Thymus (tissue), 11 donors: ENCODE results near the gene NT5DC4. TPM values are rescaled to one million over a fixed set of nuclear protein-coding genes. Genes with fewer than 3 reads are reported as not detected.
"Not testable (repeated sequence)": the region's sequence is repeated elsewhere in the genome, so short reads cannot be mapped to it uniquely, and the experiment has no call there.

ENCODE experiments used
- DNase-seq, 9 donors: peaks; one replicate each; pipeline ENCODE4 v3.0.0-alpha.2; 2013; ENCODE audit warnings: low spot score in 9 of 9, low read depth in 6 of 9, missing footprints in 1 of 9
- H3K27ac ChIP-seq, 2 donors: one replicate each; pipeline ENCODE4 v1.5.1; 2013; ENCODE audit warnings: control low read depth in 1 of 2, low read depth in 1 of 2, low read length in 1 of 2, mild to moderate bottlenecking in 1 of 2, moderate library complexity in 1 of 2
- H3K27me3 ChIP-seq, 2 donors: one replicate each; pipeline ENCODE4 v1.5.1; 2013; ENCODE audit warnings: low read length in 1 of 2; ENCODE audit not compliant: control insufficient read depth in 2 of 2, insufficient read depth in 1 of 2
- H3K36me3 ChIP-seq, 2 donors: one replicate each; pipeline ENCODE4 v1.5.1; 2013; ENCODE audit warnings: low read length in 1 of 2, mild to moderate bottlenecking in 1 of 2, moderate library complexity in 1 of 2; ENCODE audit not compliant: control insufficient read depth in 2 of 2, insufficient read depth in 2 of 2
- H3K4me1 ChIP-seq, 2 donors: one replicate each; pipeline ENCODE4 v1.5.1; 2013; ENCODE audit warnings: low read length in 2 of 2; ENCODE audit not compliant: control insufficient read depth in 2 of 2, insufficient read depth in 2 of 2
- H3K4me3 ChIP-seq, 2 donors: one replicate each; pipeline ENCODE4 v1.5.1; 2013; ENCODE audit warnings: low read length in 2 of 2, control low read depth in 1 of 2, mild to moderate bottlenecking in 1 of 2
- H3K9me3 ChIP-seq, 2 donors: one replicate each; pipeline ENCODE4 v1.5.1; 2013; ENCODE audit warnings: low read length in 1 of 2, mild to moderate bottlenecking in 1 of 2; ENCODE audit not compliant: control insufficient read depth in 2 of 2, insufficient read depth in 1 of 2
- WGBS: extraction: QIAGEN DNeasy Blood & Tissue Kit; methylation state at CpG from one replicate; pipeline ENCODE4 v1.1.7; 2013; 5-methylcytosine and 5-hydroxymethylcytosine counted together
- polyA plus RNA-seq: library from polyadenylated mRNA; stranded (reverse); fragments of 200-250 nt; gene quantifications from one replicate; pipeline ENCODE4 v1.2.3, GENCODE V29; 2013
- total RNA-seq: library from RNA; stranded (reverse); fragments of 120-200 nt; gene quantifications from one replicate; pipeline ENCODE4 v1.2.4, GENCODE V29; 2013
- donor health status: healthy.

Gene NT5DC4
- total and polyA plus RNA-seq, 2 donors: 0.25 to 0.85 TPM

GRCh38 chr2:112716094-112716493 lies 4.7 kb upstream of the NT5DC4 start:
- not testable (repeated sequence) for H3K36me3 ChIP-seq, H3K4me3 ChIP-seq, DNase-seq, H3K27ac ChIP-seq, H3K9me3 ChIP-seq, H3K27me3 ChIP-seq, H3K4me1 ChIP-seq
- WGBS: 100% methylated on average over 1 of the region's 1 CpG

DNA sequence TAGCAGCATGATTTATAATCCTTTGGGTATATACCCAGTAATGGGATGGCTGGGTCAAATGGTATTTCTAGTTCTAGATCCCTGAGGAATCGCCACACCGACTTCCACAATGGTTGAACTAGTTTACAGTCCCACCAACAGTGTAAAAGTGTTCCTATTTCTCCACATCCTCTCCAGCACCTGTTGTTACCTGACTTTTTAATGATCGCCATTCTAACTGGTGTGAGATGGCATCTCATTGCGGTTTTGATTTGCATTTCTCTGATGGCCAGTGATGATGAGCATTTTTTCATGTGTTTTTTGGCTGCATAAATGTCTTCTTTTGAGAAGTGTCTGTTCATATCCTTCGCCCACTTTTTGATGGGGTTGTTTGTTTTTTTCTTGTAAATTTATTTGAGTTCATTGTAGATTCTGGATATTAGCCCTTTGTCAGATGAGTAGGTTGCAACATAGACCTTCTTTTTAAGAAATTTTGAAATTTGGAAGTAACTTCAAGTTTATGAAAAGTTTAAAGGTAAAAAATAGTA lies 3.9 kb upstream of the NT5DC4 start:
- H3K9me3 ChIP-seq, H3K36me3 ChIP-seq, H3K27ac ChIP-seq, H3K4me3 ChIP-seq, H3K27me3 ChIP-seq, DNase-seq, H3K4me1 ChIP-seq: not testable (repeated sequence)
- 94% methylated on average over 2 of the region's 5 CpGs for WGBS

DNA sequence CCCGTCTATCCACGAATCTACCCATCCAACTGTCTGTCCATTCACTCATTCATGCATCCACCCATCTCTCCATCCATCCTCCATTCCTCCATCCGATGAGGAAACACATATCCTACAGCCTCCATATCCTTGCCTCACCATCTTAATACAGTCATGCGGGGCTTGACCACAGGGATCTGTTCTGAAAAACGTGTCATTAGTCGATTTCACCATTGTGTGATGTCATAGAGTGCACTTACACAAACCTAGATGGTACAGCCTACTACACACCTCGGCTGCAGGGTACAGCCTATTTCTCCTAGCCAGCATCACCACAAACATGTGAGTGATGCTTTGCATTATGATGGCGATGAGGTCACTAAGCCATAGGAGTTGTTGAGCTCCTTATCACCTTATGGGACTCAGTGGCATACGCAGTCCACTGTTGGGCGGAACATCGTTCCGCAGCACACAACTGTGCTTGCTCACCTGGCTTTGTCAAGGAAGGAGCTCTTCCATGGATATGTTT lies 1.9 kb upstream of the NT5DC4 start:
- WGBS: 96% methylated on average over 12 of the region's 12 CpGs
- no peak for DNase-seq
- H3K4me1 ChIP-seq: no peaks in the 10 kb centered on the region
- no peak overlapping the region for H3K27ac ChIP-seq
- H3K36me3 ChIP-seq: no peaks in the 10 kb centered on the region
- no peaks in the 10 kb centered on the region for H3K9me3 ChIP-seq
- peaks cover 0 to 2% of the 10 kb centered on the region in 2 donors for H3K27me3 ChIP-seq
- H3K4me3 ChIP-seq: no peak overlapping the region

DNA sequence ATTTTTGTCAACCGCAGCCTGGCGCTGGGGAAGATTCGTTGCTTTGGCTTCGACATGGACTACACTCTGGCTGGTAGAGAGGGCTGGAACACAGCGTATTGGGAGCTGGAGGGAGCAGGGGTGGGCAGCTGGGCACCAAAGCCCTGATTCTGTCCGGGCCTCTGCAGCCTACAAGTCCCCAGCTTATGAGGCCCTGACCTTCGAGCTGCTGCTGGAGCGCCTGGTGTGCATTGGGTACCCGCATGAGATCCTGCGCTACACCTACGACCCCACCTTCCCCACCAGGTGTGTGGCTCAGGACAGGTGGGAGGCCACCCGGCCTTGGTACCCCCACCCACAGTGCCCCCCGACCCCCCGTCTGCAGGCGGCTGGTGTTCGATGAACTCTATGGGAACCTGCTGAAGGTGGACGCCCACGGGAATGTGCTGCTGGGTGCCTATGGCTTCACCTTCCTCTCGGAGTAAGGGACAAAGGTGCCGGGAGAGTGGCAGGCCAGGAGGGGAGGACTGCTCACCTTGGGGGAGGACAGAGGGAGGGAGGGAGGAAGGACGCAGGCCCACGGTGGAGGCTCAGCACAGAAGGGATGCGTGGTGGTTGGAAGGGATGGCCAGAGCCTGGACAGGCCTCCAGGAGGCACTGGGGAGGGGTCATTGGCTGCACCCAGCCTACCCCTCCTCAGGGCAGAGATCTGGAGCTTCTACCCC lies 1.2 kb downstream of the NT5DC4 start:
- no peak for DNase-seq
- no peak overlapping the region for H3K4me3 ChIP-seq
- WGBS: 93% methylated on average over 23 of the region's 23 CpGs
- H3K27ac ChIP-seq: no peak overlapping the region
- peaks cover 0 to 2% of the 10 kb centered on the region in 2 donors for H3K27me3 ChIP-seq
- no peaks in the 10 kb centered on the region for H3K9me3 ChIP-seq
- no peaks in the 10 kb centered on the region for H3K36me3 ChIP-seq
- H3K4me1 ChIP-seq: peaks cover 0 to 4% of the 10 kb centered on the region in 2 donors

DNA sequence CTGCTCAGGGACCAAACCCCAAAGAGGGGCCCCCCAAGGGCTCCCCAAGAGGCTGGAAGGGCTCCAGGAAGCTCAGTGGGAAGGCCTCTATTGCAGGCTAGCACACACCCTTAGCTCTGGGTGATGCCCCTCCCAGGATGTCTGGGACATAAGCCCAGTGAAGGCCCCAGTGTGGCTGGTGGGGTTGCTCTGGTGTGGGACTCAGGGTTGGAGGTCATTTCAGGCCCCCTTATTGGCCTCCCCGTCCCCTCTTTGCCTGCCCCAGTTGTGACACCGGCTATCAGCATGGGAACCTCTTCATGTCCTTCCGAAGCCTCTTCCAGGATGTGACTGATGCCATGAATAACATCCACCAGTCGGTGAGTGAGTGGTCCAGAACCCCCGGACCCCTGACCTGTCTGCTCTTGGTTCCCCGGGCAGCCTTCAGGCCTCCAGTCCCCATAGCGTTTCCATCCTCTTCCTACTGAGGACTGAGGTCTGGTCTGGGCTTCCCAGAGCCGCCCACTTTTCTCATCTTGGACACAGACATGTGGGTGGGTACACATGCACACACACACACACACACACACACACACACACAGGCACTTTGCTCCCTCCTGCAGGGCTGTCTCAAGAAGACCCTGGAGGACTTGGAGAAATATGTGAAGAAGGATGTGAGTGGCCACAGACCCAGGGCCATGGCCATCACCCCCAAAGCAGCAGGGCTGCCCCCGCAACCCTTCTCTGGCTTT lies 2.2 kb downstream of the NT5DC4 start:
- Histone ChIP-seq H3K4me3 (no peak overlapping the region), H3K9me3 (no peaks in the 10 kb centered on the region), H3K27ac (no peak overlapping the region), H3K36me3 (no peaks in the 10 kb centered on the region), H3K4me1 (peaks cover 0 to 4% of the 10 kb centered on the region in 2 donors), H3K27me3 (peaks cover 0 to 2% of the 10 kb centered on the region in 2 donors)
- 97% methylated on average over 9 of the region's 9 CpGs for WGBS
- DNase-seq: no peak

- Histone ChIP-seq H3K4me1 (peaks cover 0 to 4% of the 10 kb centered on the region in 2 donors), H3K27ac (no peak overlapping the region), H3K27me3 (peaks cover 0 to 2% of the 10 kb centered on the region in 2 donors), H3K36me3 (no peaks in the 10 kb centered on the region), H3K9me3 (no peaks in the 10 kb centered on the region), H3K4me3 (no peak overlapping the region)
- WGBS: 97% methylated on average over 6 of the region's 6 CpGs
- no peak for DNase-seq
These were observed 2.7 kb downstream of the NT5DC4 start for GRCh38 chr2:112723547-112723940.

DNA sequence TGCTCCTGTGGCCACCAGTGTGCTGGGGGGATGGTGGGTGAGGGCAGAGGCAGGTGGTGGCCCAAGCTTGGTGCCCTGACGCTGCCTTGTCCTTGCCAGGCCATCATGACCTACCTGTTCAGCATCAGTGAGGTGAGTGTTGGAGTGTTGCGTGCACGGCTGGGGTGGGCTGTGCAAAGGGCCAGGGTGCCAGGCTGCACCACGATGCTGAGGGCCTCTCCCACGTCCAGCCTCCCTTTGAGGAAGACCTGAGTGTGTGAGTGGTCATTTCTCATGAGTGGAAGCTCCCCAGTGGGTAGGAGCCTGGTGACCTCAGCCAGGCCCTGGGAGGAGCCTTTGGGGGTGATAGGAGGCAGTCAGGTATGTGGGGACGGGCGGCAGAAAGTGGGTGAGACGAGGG lies 3.2 kb downstream of the NT5DC4 start:
- Histone ChIP-seq H3K36me3 (no peaks in the 10 kb centered on the region), H3K27me3 (peaks cover 0 to 2% of the 10 kb centered on the region in 2 donors), H3K27ac (no peak overlapping the region), H3K4me3 (no peak overlapping the region), H3K9me3 (no peaks in the 10 kb centered on the region), H3K4me1 (peaks cover 0 to 4% of the 10 kb centered on the region in 2 donors)
- no peak for DNase-seq
- WGBS: 96% methylated on average over 8 of the region's 8 CpGs

GRCh38 chr2:112724591-112725525 lies 4.0 kb downstream of the NT5DC4 start:
- no peak overlapping the region for H3K27ac ChIP-seq
- H3K9me3 ChIP-seq: no peaks in the 10 kb centered on the region
- no peak for DNase-seq
- peaks cover 0 to 2% of the 10 kb centered on the region in 2 donors for H3K27me3 ChIP-seq
- WGBS: 81% methylated on average over 21 of the region's 21 CpGs
- H3K4me3 ChIP-seq: no peak overlapping the region
- peaks cover 0 to 4% of the 10 kb centered on the region in 2 donors for H3K4me1 ChIP-seq
- H3K36me3 ChIP-seq: no peaks in the 10 kb centered on the region
